Measurements from ENCODE around the gene CAMK4.

Gene CAMK4

GRCh38 chr5:111447099-111447498, 222.9 kb downstream of the CAMK4 start:
- no peak for DNase-seq

DNA sequence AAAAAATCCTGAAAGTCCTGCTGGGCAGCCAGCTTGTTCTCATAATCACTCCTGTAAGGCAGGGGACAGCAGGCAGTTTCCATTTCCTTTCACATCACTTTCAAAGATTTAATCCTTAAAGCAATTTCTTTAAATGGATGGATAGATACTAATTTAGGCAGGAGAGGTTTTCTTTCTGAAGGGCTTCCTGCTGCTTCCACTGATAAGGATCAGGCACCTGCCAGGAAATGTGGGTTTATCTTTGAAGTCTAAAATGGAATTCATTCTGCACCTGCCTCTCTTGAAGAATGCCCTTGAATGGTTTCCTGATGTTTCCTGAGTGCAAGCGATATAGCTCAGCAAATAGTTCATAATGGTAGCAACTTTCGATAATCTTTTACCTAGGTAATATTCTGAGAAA, 223.6 kb downstream of the CAMK4 start:
- DNase-seq = no peak

DNA sequence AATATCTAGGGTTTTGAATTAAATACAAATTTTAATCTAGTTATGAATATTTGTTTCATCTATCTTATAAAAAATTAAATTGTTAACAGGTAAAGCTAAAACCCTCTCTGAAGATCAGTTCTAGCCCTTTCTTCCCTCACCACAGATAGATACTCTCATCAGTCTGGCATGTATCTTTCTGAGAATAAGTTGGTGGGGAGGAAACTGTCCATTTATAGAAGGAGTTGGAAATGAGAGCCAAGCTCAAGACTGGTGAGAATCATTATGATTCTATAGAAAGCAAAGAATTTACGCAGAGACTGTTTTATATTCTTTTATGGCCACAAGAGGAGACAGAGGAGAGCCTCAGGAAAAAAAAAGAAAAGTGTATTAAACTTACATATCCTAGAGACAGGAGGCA, 229.1 kb downstream of the CAMK4 start:
- no peak for DNase-seq

DNA sequence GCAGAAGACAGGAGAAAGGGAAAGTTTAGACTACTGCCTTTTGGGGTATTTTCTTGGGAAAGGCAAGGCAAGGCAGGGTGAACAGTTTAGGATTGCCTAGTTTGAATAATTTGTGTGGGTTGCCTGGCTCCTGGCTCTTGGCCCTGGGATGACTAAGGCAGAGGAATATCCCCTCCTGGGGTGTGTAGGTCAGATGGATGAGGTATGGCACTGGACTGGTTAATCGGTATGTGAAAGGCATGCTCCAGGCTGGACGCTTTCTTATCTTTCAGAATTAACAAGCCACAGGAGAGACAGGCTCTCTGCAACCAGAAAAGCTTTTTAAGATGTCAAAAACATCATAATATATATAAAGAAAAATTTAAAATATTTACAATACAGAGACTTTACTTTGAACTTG, 229.6 kb downstream of the CAMK4 start:
- DNase-seq = peak; percentile 56

- no peak for DNase-seq
These were observed 230.0 kb downstream of the CAMK4 start for GRCh38 chr5:111454198-111454622.

DNA sequence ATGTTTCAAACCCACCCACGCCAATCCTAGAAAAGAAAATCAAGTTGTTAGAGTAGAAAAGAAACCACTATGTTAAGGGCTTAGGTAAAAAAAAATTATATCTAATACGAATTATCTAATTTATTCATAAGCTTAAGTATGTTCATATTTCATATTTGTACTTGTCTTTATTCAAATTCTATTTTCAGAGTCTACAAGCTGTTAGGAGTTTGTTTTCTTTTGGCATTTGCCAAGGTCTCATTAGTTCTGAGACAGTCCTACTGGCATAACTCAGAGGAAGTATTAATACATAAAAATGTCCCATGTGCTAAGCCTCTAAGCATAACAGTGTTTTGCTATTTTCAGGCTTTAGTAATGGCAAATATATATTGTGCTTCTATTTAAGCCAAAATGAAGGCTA, 230.6 kb downstream of the CAMK4 start:
- no peak for DNase-seq

- no peak for DNase-seq
These were observed 237.1 kb downstream of the CAMK4 start for GRCh38 chr5:111461255-111461671.

DNA sequence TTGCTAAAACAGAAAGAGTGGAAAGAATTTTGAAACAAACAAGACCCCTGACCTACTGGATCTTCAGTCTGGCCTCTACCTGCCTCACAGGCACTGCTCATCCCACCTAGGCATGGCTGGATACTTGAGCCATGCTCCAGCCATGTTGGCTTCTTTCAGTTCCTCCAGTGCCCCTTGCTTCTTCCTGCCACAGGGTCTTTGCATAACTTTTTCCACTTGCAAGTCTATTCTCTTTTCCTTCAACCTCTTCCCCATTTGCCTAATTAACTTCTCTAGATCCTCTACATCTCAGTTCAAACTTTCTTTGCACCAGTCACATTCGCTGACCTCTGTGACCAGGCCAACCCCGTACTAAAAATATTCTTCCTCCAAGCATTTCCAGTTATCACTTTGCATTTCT, 237.8 kb downstream of the CAMK4 start:
- DNase-seq = no peak

- no peak for DNase-seq
These were observed 239.1 kb downstream of the CAMK4 start for GRCh38 chr5:111463311-111463710.

- DNase-seq = no peak
These were observed 245.2 kb downstream of the CAMK4 start for GRCh38 chr5:111469293-111469896.

- DNase-seq = no peak
These were observed 245.7 kb downstream of the CAMK4 start for GRCh38 chr5:111469903-111470302.

DNA sequence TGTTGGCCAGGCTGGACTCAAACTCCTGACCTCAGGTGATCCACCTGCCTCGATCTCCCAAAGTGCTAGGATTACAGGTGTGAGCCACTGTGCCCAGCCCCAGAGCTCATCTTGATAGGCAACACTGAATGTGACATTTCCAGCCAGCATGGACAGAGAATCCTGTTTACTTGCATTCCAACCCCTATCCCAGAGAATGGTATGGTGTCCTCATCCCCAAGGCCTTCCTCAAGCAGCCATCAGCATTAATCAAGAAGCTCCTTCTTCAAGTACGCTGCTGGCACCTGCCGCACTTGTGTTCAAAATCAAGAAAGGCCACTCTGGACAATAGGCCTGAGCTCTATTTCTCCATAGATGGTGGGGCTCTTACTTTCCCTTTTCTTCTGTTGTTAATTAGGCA, 247.9 kb downstream of the CAMK4 start:
- DNase-seq = no peak

DNA sequence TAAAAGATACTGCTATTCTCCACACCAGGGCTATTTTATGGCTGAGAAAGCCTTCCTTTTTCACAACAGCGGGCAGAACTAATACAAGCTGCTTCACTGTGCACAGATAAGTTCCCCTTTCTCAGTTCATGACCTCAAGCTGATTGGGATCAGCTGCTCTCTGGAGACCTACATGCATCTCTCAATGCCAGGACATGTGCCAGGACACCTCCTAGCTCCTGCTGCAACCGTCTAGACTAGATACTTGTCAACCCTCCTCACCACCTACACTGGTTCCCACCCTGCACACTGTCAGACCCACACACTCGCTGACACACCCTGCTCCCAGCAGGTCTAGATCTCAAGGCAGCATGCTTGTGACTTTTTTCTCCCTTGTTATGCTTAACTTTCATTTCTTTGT, 248.4 kb downstream of the CAMK4 start:
- DNase-seq = no peak

DNA sequence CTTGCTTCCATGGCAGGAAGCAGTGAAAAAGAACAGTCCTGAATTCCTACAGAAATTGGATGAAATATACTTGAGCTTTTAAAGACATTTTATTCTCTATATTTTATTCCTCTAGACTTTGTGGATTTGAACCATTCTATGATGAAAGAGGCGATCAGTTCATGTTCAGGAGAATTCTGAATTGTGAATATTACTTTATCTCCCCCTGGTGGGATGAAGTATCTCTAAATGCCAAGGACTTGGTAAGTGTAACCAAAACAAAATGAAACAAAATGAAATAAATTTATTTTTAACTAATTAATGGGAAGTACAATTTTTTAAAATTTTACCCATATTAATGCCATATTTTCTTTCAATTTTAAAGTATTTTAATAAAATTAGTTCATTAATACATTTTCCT, 254.1 kb downstream of the CAMK4 start:
- DNase-seq = no peak

DNA sequence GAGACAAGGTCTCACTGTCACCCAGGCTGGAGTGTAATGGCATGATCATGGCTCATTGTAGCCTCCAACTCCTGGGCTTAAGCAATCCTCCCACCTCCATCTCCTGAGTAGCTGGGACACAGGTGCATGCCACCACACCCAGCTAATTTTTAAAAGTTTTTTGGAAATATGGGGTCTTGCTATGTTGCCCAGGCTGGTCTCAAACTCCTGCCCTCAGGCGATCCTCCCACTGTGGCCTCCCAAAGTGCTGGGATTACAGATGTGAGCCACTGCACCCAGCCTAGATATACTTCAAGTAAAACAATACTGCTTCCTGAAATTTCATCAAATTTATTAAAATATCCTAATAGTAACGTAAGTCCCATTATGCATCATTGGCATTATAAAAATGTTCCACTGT, 254.7 kb downstream of the CAMK4 start:
- no peak for DNase-seq

DNA sequence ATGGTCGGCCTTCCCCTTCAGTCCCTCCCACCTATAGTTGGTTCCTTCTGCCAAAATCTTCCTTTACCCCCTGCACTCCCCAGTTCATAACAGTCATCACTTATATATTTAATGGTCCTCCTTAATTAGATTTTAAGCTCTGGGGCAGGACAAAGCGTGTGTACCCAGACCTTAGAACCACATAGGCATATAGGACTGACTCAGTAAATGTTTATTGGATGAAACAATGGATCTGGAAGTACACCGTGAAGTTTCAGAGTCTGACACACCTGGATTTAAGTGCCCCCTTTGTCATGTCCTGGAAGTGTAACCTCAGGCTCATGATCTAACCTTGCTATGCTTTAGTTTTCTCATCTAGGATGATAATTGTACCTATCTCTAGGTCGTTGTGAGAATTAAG, 256.2 kb downstream of the CAMK4 start:
- no peak for DNase-seq

DNA sequence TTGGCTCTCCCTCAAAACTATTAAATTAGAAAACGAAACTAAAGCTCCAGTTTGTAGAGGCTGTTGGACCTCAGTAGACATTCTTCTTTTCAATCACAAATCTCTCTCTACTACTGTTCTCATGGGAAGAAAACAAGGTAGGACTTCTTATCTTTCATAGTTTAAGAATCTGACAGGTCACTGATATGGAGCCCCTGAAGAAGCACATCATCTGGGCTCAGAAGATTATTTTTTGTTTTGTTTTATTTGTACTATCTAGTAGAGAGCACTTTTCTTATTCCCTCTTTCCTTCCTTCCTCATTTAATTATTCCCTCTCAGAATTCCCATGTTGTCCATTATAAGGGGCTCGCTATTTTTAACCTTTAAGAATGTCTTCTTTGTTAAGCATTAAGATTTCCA, 261.9 kb downstream of the CAMK4 start:
- no peak for DNase-seq

DNA sequence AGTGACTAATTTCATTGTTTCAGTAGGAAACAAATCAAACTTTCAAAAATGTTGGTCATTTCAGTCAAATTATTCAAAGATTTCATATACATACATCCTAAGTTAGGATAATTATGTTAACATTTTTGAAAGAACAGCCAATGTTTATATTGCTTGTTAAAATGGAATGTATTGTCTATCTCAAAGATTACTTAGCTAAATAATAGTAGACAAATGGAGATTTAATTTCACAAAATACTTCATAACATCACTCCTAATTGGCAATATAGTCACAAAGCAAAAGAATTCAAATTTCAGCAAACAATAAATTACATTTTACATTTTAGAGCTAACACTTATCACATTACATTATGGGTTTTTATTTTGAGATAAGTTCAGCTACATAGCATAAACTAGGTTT, 262.7 kb downstream of the CAMK4 start:
- no peak for DNase-seq

DNA sequence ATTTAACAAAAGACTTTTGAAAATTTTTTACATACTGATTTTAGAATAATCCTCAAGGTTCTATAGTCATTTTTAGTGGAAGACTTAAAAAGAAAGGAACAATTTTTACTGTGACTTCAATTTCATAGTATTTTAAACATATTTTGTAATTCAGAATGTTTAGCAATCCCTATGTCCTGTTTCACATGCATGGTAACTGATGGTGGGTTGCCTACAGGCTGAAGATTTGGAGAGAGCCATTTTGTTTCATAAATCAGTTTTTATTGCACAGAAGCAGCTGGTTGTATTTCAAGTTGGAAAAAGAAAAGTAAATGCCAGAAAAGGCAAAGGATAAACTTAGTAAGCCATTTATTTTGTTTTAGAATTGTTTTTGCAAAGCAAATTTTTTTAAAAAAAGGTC, 264.2 kb downstream of the CAMK4 start:
- no peak for DNase-seq

- no peak for DNase-seq
These were observed 268.8 kb downstream of the CAMK4 start for GRCh38 chr5:111493031-111493430.

- DNase-seq = no peak
These were observed 270.3 kb downstream of the CAMK4 start for GRCh38 chr5:111494355-111494999.

DNA sequence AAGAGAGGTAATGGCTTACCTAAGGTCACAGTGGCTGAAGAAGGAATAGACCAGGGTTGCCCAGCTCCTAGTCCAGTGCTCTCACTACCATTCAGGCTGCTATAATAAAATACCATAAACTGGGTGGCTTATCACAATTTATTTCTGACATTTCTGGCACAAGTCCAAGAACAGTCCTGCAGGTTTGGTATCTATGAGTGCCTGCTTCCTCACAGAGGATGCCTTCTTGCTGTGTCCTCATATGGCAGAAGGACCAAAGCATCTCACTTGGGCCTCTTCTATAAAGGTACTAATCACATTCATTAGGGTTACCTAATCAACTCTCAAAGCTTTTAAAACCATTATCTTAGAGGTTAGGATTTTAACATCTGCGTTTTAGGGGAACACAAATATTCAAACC, 271.0 kb downstream of the CAMK4 start:
- no peak for DNase-seq

DNA sequence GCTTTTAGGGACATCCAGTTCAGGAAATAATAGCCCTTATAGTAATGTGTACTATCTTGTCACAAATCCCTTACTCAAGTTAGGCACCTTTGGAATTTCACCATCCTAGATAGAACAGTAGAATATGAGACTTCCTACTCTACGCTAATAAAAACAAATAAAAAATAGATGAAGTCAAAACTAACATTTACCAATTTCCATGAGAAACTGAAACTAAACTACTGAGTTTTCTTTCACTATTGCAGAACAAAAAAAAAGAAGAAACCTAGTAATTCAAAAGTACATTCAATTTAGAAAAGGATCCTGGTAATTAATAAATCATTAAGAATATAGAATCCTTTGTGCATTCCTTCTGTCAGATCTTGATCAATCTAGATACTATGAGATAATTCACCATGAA, 274.2 kb downstream of the CAMK4 start:
- DNase-seq = no peak

GRCh38 chr5:111502956-111503355, 278.8 kb downstream of the CAMK4 start:
- no peak for DNase-seq

GRCh38 chr5:111505096-111505495, 280.9 kb downstream of the CAMK4 start:
- DNase-seq = no peak

Data from kidney glomerular epithelial cell (primary cell).